Muscle of arm (tissue), 14 donors: ENCODE data around the gene GDPD5. TPM values are rescaled to one million over a fixed set of nuclear protein-coding genes. Genes with fewer than 3 reads are reported as not detected.

Experiments used
- DNase-seq: peaks from one replicate; pipeline ENCODE4 v3.0.0-alpha.2; 2013
- long read RNA-seq, 11 donors: transcript quantifications; one replicate each; lab custom pipeline, GENCODE V29; 2026
- polyA plus RNA-seq, 12 donors: library from polyadenylated mRNA; unstranded; fragments of 120-200 nt; gene quantifications; one replicate each; pipeline ENCODE4 v1.2.1, GENCODE V29; 2013; ENCODE audit not compliant: insufficient read length in 12 of 12

The GDPD5 gene
- 10 to 100 TPM in 11 of 12 donors, not detected in 1; 11.2 to 24.9 (median 20.3) TPM for polyA plus RNA-seq
- long read RNA-seq, donor 1, partial matches to known transcripts = 7 of 7 reads
- long read RNA-seq, donor 1, other reads (novel, unspliced or antisense) = 0 of 7 reads
- long read RNA-seq, donor 2, partial matches to known transcripts = 0 of 3 reads
- long read RNA-seq, donor 2, other reads (novel, unspliced or antisense) = 0 of 3 reads
- long read RNA-seq, donor 3, partial matches to known transcripts = 0 of 1 reads
- long read RNA-seq, donor 3, other reads (novel, unspliced or antisense) = 0 of 1 reads
- long read RNA-seq, donor 4 = 0 reads
- long read RNA-seq, donor 5 = 0 reads
- long read RNA-seq, donor 6 = 0 reads
- long read RNA-seq, donor 7, partial matches to known transcripts = 0 of 1 reads
- long read RNA-seq, donor 7, other reads (novel, unspliced or antisense) = 0 of 1 reads
- long read RNA-seq, donor 8, partial matches to known transcripts = 0 of 1 reads
- long read RNA-seq, donor 8, other reads (novel, unspliced or antisense) = 0 of 1 reads
- long read RNA-seq, donor 9, partial matches to known transcripts = 0 of 2 reads
- long read RNA-seq, donor 9, other reads (novel, unspliced or antisense) = 0 of 2 reads
- long read RNA-seq, donor 10, partial matches to known transcripts = 0 of 1 reads
- long read RNA-seq, donor 10, other reads (novel, unspliced or antisense) = 0 of 1 reads
- long read RNA-seq, donor 11, partial matches to known transcripts = 0 of 1 reads
- long read RNA-seq, donor 11, other reads (novel, unspliced or antisense) = 0 of 1 reads

GRCh38 chr11:75525433-75526191 is at the start of gene GDPD5:
Gene GDPD5, minus strand, starts transcription at chr11:75525941. Its CDS starts 48,206 bp downstream, at chr11:75477735.
- DNase-seq = peak; percentile 77

- no peak for DNase-seq
These were observed 49.2 kb upstream of the GDPD5 start for GRCh38 chr11:75574698-75575602.

DNA sequence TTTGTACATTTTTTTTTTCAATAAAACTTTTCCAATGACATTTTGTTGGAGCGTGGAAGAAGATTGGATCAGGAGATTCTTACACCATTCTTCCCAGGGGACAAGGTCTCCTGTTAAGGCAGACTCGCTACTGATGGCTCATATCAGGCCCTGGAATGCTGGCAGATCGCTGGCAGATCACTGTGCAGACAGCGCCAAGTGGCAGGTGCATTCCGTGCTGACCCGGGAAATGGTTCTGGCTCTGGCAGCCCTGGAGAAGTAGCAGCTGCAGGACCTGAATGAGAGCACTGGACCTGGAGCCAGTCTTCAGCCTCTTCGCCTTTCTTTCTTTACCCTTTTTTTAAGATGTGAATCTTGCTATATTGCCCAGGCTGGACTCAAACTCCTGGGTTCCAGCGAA is 47.0 kb upstream of the GDPD5 start:
- DNase-seq = no peak

DNA sequence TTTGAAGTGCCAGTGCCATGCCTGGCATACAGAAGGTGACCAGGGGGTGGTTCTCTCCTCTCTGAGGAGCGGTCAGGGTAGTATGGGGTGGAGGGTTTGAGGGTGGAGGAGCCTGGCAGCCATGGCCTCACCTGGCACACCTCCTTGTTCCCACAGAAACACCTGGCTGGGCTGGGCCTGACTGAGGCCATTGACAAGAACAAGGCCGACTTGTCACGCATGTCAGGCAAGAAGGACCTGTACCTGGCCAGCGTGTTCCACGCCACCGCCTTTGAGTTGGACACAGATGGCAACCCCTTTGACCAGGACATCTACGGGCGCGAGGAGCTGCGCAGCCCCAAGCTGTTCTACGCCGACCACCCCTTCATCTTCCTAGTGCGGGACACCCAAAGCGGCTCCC is 45.9 kb upstream of the GDPD5 start:
- no peak for DNase-seq

- no peak for DNase-seq
These were observed 44.9 kb upstream of the GDPD5 start for GRCh38 chr11:75570559-75571139.

GRCh38 chr11:75568616-75569219 is 43.0 kb upstream of the GDPD5 start:
- no peak for DNase-seq

GRCh38 chr11:75567971-75568370 is 42.2 kb upstream of the GDPD5 start:
- DNase-seq = no peak

GRCh38 chr11:75566763-75567279 is 41.1 kb upstream of the GDPD5 start:
- DNase-seq = no peak

DNA sequence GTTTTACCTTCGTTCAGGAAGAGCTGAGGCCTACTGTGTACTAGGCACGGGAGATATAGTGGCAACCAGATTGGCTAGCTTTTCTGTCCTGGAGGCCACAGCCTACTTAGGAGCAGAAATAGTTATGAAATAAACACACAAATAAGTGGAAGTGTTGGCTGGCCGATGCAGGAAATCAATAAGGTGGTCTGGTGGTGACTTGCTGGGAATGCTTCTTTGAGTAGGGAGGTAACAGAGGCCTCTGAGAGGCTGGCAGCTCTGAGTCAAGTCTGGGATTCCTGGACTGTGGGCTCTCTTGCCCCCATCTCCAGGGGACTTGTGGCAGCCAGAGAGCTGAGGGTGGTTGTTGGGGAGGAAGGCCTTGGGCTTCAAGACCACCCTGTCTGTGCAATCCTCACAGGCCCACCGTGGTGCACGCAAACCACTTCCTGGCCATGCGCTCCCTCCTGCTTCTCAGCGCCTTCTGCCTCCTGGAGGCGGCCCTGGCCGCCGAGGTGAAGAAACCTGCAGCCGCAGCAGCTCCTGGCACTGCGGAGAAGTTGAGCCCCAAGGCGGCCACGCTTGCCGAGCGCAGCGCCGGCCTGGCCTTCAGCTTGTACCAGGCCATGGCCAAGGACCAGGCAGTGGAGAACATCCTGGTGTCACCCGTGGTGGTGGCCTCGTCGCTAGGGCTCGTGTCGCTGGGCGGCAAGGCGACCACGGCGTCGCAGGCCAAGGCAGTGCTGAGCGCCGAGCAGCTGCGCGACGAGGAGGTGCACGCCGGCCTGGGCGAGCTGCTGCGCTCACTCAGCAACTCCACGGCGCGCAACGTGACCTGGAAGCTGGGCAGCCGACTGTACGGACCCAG is 40.4 kb upstream of the GDPD5 start:
- no peak for DNase-seq

DNA sequence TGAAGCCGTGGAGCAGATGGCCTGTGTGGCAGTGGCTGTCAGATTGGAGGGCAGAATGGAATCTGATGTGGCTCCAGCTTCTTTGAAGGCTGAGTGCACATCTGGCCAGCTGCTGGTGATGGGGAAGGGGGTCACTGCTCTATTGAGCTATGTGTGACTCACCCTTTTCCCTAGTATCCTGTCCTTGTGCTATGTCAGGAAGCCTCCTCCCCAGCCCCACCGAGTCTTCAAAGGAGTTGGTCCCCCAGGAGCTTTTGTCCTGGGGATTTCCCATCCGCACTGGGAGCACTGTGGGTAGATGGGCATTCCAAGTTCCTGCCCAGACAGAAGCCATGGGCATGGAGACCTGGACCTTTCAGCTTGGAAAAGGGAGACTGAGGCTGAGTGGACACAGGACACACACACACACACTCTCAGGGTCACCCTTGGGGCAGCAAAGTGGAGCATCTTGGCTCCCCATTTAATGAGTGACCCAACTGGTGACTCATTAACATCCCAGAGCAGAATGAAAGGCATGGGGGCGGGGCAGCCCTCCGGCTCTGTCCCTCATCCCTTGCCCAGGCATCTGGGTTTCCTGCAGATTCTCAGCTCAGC is 39.6 kb upstream of the GDPD5 start:
- DNase-seq = no peak

DNA sequence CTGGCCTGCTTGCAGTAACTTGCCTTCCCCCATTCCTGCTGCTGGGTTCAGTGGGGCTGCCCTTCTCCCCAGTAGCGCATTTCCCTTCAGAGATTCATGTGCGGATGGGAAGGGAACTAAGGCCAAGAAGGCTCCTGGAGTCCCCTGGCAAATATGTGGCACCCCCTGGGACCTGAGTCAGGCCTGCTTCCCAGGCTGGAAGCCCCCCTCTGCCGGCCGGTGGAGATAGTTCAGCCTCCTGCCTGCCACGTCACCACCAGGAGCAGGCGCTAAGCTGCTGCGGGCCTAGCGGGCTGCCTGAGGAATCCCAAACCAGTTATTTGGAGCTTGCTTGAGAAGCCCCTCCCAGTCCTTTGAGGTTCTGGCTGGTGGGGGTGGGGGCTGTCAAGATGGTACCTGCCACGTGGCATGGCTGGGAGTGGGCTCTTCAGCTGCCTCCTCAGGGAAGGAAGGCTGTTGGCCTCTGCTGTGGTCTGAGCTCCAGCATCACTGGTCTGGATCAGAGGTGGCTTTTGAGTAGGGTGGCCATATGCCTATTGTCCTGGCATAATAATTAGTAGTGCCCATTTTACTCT is 38.3 kb upstream of the GDPD5 start:
- DNase-seq = peak; percentile 70

GRCh38 chr11:75563501-75563977 is 37.8 kb upstream of the GDPD5 start:
- DNase-seq = no peak

DNA sequence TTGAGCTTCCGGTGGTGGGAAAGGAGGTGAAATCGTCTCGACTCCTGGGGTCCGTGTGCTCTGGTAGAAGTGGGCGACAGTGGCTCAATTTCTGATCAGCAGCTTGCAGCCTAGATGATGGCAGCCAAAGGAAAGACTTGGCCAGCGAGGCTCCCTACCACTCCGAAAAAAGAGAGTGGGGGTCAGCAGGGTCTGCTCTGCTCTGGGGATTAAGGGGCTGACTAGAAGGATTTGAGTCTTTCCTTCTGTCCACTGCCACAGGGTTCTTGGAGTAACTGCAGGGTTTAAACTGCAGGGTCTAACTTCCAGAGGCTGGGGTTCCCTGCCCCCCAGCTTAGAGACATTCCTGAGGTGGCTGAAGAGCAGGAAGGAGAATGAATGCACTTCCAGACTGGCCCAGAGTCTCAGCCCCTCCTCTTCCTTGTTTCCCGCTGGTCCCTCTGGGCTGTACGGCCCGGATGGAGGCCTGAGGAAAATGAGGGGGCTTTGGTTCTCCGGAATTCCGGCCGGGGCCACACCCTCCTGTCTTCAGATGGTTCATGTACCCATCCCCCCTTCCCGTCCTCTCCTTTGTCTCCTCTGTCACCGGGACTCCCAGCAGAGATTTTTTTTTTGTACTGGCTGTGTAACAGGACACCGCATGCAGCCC is 37.2 kb upstream of the GDPD5 start:
- DNase-seq = peak; percentile 68

DNA sequence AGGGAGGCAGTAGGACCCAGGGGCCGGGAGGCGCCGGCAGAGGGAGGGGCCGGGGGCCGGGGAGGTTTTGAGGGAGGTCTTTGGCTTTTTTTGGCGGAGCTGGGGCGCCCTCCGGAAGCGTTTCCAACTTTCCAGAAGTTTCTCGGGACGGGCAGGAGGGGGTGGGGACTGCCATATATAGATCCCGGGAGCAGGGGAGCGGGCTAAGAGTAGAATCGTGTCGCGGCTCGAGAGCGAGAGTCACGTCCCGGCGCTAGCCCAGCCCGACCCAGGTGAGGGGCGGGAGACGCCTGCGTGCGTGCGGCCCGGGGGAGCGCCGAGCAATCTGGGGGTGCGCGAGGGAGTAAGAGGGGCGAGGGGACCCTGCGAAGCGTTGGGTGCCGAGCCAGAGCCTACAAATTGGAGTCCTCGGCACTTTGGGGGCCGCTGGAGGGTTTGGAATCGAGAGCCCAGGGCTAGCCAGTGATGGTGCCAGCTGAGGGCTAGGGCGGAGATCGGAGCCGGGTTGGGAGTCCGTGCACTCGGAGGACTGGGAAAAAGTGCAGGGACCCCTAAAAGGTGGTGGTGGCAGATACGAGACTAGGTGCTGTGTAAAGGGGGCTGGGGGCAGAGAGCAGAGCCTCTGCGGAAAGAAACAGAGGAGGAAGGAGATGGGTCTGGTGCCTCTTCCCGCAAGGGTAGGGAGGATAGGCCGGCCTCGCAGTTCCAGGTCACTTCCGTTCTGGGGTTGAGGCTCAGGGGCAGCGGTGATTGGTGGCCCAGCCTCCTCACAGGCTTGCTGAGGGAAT is 36.5 kb upstream of the GDPD5 start, which contains the start of gene SERPINH1:
Gene SERPINH1, plus strand, starts transcription at position 206 of the 788 bp plus-strand sequence. CDS start 4,097 bp downstream, outside the sequence.
- DNase-seq = peak; percentile 92

GRCh38 chr11:75561426-75562047 is 35.8 kb upstream of the GDPD5 start:
- no peak for DNase-seq

GRCh38 chr11:75560644-75561043 is 34.9 kb upstream of the GDPD5 start:
- no peak for DNase-seq
